DMS53 treated with DMSO at 0.1 percent for 48 hours (cell line): ENCODE results near the gene RBM10.

Source experiments
- DNase-seq: peaks from one replicate; lab custom pipeline; 2025; ENCODE audit not compliant: unreplicated experiment; lab: John Stamatoyannopoulos, UW

Gene RBM10

GRCh38 chrX:47174846-47175587, 30.0 kb downstream of the RBM10 start:
- DNase-seq = no peak

- no peak for DNase-seq
Measured at GRCh38 chrX:47175588-47175980, 30.6 kb downstream of the RBM10 start.

- no peak for DNase-seq
Measured at GRCh38 chrX:47176101-47176740, 31.2 kb downstream of the RBM10 start.

DNA sequence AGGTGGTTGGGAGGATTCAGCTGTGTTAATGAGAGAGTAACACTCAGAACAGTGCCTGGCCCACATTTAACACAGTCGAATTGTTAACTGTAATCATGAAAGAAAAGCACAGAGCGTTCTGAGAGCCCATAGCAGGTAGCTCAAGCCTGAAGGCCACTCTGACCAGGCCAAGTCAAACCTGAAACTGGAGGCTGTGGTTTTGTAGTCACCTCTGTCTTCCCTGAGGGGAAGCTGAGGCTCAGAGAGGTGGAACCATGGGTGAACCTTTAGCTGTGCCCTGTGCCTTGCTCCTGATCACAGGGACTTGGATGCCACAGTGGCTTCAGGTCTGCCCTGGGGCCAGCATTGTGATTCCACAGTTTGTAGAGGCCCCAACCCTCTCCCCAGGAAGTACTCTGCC, 32.1 kb downstream of the RBM10 start:
- DNase-seq = no peak

DNA sequence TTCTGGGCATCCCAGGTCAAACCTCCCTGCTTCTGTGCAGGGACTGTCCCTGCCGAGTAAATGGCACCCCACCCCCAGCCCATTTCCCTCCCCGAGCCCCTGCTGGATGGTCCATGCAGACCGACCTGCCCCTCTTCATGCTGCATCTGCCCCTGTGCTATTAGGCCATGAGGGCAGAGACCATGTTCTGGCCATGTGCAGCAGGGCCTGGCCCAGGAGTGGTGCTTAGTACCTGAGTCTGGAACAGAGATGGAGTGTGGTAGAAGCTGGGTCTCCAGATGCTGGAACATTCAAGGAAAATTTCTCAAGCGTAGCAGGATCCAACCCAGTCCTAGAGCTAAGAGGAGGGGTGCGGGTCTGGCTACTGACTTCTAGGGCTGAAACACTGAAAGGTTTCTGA, 33.3 kb downstream of the RBM10 start:
- DNase-seq = no peak

DNA sequence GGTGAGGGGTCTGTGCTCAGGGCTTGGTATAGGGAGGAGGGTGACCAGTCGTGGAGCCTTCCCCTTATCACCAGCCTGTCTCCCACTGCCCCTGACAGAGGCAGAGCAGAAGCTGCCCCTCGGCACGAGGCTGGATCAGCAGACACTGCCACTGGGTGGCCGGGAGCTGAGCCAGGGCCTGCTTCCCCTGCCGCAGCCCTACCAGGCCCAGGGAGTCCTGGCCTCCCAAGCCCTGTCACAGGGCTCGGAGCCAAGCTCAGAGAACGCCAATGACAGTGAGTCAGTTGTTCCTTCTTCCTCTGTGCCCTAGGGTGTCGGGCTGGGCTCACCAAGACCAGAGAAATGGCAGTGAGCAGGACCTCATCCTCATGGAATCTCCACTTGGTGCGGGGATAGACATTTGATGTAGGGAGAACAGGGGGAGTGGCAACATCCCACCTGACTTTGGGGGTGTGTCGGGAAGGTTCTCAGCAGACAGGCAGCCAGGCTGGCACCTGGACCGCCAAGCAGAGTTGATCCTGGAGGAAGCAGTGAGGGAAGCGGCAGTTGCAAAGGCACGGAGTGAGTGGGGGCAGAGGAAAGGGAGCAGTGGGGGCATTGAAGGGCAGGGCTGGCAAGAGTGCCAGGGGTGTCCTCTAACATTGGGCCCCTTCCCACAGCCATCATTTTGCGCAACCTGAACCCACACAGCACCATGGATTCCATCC, 34.4 kb downstream of the RBM10 start:
- no peak for DNase-seq

DNA sequence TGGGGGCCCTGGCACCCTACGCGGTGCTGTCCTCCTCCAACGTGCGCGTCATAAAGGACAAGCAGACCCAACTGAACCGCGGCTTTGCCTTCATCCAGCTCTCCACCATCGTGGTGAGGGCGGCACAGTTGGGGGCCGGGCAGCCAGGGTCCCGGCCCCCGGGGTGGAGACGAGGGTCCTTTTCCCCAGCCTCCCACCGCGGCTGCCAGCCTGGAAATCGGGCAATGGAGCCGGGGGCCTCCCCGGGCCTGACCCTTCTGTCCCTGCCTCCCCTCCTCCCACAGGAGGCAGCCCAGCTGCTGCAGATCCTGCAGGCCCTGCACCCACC, 34.9 kb downstream of the RBM10 start:
- no peak for DNase-seq

DNA sequence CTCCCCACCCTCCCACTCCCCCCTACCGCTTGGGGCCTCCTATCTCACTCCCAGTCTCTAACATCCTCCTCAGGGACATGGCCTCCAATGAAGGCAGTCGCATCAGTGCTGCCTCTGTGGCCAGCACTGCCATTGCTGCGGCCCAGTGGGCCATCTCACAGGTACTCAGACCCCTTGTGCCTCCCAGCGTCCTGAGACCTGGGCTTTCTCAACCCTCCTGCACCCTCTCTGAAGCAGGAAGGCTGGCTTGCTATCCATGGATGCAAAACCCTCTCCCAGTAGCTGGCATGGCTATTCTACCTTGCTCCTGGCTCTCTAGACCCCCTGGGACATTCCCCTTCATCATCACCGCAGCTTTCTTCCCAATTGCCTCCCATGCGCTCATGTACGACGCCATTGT, 35.3 kb downstream of the RBM10 start:
- DNase-seq = no peak

DNA sequence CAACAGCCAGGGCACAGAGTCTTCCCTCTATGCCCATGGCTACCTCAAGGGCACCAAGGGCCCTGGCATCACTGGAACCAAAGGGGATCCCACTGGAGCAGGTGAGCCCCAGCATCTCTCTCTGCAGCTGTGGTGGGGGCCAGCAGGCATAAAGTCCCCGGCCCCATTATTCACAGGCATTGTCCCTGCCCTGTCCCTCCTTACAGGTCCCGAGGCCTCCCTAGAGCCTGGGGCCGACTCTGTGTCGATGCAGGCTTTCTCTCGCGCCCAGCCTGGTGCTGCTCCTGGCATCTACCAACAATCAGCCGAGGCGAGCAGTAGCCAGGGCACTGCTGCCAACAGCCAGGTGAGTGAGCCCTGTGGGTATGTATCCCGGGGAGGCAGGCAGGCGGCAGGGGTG, 36.3 kb downstream of the RBM10 start:
- DNase-seq = no peak

DNA sequence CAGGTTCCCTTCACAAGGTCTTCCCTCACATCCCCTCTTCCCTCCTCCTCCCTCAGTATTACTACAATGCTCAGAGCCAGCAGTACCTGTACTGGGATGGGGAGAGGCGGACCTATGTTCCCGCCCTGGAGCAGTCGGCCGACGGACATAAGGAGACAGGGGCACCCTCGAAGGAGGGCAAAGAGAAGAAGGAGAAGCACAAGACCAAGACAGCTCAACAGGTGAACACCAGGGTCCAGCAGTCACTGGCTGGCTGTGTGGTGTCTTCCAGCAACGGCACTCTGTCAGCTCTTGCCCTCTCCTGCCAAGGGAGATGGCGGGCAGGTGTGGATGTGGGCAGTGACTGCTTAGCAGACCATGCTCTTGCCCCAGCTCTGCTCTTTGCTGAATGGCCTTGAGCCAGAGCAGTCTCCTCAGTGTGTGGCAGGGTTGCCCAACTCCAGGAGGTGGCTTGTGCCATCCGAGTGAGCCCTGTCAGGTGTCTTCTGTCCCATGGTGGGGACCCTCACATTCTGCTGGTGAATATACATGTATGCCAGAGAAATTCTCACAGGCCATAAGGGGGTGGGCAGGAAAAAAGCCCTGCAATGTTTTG, 37.2 kb downstream of the RBM10 start:
- no peak for DNase-seq

GRCh38 chrX:47184486-47184885, 39.5 kb downstream of the RBM10 start:
- DNase-seq = no peak

DNA sequence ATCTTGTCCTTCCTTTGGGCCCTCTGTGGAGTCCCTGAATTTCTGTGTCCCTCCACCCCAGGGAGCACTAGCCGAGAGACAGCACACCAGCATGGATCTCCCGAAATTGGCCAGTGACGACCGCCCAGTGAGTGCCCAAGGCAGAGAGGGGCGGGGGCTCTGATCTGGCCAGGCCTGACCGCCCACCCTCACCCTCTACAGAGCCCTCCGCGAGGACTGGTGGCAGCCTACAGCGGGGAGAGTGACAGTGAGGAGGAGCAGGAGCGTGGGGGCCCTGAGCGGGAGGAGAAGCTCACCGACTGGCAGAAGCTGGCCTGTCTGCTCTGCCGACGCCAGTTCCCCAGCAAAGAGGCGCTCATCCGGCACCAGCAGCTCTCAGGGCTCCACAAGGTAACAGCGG, 40.2 kb downstream of the RBM10 start:
- no peak for DNase-seq

DNA sequence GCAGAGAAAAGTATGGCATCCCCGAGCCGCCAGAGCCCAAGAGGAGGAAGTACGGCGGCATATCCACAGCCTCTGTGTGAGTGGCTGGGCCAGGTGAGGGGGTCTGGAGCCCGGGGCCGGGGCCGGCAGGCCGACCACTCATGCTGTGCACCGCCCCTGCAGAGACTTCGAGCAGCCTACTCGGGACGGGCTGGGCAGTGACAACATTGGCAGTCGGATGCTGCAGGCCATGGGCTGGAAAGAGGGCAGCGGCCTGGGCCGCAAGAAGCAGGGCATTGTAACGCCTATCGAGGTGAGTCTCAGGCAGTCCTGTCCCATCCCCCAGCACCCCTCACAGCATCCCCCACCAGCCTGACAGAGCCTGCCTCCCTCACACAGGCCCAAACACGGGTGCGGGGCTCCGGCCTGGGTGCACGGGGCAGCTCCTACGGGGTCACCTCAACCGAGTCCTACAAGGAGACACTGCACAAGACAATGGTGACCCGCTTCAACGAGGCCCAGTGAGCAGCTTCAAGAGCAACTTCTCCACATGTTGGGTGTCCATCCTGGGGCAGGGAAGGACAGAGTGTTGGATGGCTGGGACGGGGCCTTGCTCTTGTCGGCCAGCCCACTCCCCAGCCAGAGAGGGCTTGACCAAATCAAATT, 41.2 kb downstream of the RBM10 start:
- no peak for DNase-seq

- DNase-seq = no peak
Measured at GRCh38 chrX:47187106-47187677, 42.2 kb downstream of the RBM10 start.

DNA sequence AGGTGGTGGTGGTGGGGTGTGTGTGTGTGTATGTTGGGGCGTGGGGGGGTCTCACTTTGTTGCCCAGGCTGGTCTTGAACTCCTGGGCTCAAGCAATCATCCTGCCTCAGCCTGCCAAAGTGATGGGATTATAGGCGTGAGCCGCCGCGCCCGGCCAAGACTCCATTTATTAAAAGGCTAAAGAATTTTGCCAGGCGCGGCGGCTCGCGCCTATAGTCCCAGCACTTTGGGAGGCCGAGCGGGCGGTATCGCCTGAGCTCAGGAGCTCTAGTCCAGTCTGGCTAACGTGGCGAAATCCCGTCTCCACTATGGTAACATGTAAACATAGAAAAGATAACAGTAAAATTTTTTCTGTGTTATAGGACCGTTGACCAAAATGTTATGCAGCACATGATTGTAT, 44.9 kb downstream of the RBM10 start:
- no peak for DNase-seq

DNA sequence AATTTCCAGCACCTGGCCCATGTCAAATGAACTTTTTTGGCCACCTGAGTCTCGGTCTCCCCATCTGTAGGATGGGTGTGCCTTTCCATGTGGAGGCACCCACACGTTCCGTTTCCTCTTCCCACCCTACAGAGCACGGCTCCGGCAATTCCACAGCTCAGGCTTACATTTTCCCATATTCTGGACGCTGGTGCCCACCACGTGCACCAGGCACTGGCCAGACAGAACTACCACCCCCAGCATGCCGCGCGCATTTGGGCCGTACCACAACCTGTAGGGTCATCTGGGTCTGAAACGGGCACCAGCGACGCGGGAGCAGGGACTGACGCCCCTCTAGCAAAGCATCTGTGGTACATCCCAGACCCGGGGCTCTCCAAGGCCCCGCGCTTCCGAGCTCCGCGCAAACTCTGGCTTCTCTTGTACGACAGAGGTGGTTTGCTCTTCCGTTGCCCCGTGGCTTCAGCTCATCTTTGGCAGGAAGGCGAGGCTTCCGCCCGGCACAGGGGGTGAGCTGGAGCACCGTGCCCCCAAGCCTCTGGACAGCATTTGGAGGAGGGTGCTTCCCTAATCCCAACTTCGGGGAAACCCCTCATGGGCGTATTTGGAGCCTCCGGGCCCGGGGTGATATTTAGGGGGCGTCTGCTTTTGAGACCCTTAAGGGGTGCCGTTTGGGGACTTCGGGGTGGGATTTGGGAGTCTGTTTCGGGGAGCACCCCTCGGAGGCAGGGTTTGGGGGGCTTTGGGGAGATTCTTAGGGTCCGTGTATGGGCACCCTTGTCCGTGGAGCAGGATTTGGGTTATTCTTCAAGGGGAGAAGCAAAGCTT, 45.6 kb downstream of the RBM10 start:
- peak; percentile 85 for DNase-seq

DNA sequence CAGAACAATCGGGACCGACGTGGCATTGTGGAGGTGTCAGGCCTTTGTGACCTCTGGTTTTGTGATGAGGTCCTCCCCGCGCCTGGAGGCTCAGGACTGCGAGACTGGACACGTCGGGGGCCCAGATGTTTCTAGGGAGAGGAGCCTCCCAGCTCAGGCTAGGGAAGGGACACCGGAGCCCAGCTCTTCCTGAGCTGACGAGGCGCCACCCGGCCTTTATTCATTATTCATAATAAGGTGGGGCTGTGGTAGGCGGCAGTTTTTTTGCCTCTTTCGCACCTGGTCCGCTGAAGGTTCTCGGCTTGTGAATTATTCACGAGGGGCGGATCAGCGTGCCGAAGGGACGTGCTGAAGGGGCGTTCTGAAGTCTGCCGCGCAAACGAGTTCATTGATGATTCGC, 46.3 kb downstream of the RBM10 start:
- DNase-seq = peak; percentile 51

- no peak for DNase-seq
Measured at GRCh38 chrX:47191806-47192401, 46.9 kb downstream of the RBM10 start.

DNA sequence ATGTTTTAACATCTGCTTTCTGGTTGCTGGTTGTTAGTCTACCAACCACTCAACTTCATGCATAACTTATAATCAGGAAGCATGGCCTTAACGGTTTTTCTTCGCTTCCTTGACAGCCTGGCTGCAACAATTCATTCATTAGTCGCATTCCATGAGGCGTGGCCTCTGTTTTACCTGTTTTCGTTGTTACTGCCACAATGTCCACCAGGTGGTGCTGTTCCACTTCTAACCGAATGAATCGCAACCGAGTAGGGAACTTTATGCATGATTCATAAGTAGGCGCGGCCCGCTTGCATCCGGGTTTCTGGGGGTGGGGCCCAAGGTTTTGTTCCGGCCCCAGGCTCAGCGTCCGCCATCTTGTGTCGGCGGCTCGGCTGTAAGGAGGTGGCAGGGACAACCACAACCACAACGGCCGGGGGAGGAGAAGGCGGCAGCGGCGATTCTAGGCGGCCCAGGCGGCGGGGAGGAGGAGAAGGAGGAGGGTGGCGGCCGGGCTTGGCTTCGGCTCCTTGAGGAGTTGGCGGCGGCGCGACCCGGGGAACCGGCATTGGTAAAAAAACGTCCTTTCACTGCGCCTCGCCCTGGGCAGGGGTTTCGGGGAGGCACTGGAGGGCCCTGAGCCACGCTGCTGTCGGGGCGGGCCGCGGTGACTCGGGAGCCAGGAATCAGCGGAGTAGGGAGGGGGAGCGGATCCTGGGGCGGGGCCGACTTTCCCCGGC, 48.6 kb downstream of the RBM10 start, which contains the start of gene UBA1:
UBA1 (plus strand) TSS at position 355 of the 719 bp plus-strand sequence. CDS start 4,974 bp downstream, outside the sequence.
- DNase-seq = peak; percentile 88
